GM18868 (cell line): ENCODE results near the gene ATP5MC3.

Experiments
- ATAC-seq: cut with Tn5 transposase; IDR thresholded peaks from one replicate; pipeline ENCODE4 v1.9.1; 2021; ENCODE audit warnings: mild to moderate bottlenecking, moderate library complexity; ENCODE audit not compliant: unreplicated experiment

The ATP5MC3 gene

GRCh38 chr2:175168564-175168945 lies 13.0 kb downstream of the ATP5MC3 start:
- peak; percentile 23 for ATAC-seq

- ATAC-seq: peak; percentile 95
These were observed 13.5 kb downstream of the ATP5MC3 start, which contains the start of gene ATF2 for GRCh38 chr2:175167792-175168563. Gene ATF2 (minus strand): TSS chr2:175168203. CDS start chr2:175136443, 31,760 bp downstream.

GRCh38 chr2:175167076-175167791 lies 14.3 kb downstream of the ATP5MC3 start:
- ATAC-seq: no peak

- ATAC-seq: no peak
These were observed 15.2 kb downstream of the ATP5MC3 start for GRCh38 chr2:175166216-175166824.

GRCh38 chr2:175164235-175164634 lies 17.3 kb downstream of the ATP5MC3 start:
- no peak for ATAC-seq

GRCh38 chr2:175158894-175159293 lies 22.6 kb downstream of the ATP5MC3 start:
- ATAC-seq: no peak

GRCh38 chr2:175156534-175156933 lies 25.0 kb downstream of the ATP5MC3 start:
- no peak for ATAC-seq

- peak; percentile 89 for ATAC-seq
These were observed 26.8 kb downstream of the ATP5MC3 start for GRCh38 chr2:175154661-175155082.

- ATAC-seq: peak; percentile 73
These were observed 29.3 kb downstream of the ATP5MC3 start for GRCh38 chr2:175152242-175152641.

- no peak for ATAC-seq
These were observed 29.7 kb downstream of the ATP5MC3 start for GRCh38 chr2:175151791-175152190.

- ATAC-seq: no peak
These were observed 34.3 kb downstream of the ATP5MC3 start for GRCh38 chr2:175147186-175147585.

- ATAC-seq: no peak
These were observed 37.8 kb downstream of the ATP5MC3 start for GRCh38 chr2:175143678-175144077.

- no peak for ATAC-seq
These were observed 38.3 kb downstream of the ATP5MC3 start for GRCh38 chr2:175143191-175143590.

- ATAC-seq: no peak
These were observed 41.2 kb downstream of the ATP5MC3 start for GRCh38 chr2:175140332-175140731.

GRCh38 chr2:175137793-175138192 lies 43.7 kb downstream of the ATP5MC3 start:
- ATAC-seq: no peak

GRCh38 chr2:175136334-175137215 lies 44.9 kb downstream of the ATP5MC3 start:
- peak; percentile 77 for ATAC-seq

- ATAC-seq: no peak
These were observed 45.6 kb downstream of the ATP5MC3 start for GRCh38 chr2:175135862-175136261.

- ATAC-seq: no peak
These were observed 46.3 kb downstream of the ATP5MC3 start for GRCh38 chr2:175135177-175135576.

- ATAC-seq: no peak
These were observed 50.3 kb downstream of the ATP5MC3 start for GRCh38 chr2:175131252-175131651.

GRCh38 chr2:175126661-175127060 lies 54.8 kb downstream of the ATP5MC3 start:
- no peak for ATAC-seq
